ENCODE results near the gene MGAT5.

Gene MGAT5

DNA sequence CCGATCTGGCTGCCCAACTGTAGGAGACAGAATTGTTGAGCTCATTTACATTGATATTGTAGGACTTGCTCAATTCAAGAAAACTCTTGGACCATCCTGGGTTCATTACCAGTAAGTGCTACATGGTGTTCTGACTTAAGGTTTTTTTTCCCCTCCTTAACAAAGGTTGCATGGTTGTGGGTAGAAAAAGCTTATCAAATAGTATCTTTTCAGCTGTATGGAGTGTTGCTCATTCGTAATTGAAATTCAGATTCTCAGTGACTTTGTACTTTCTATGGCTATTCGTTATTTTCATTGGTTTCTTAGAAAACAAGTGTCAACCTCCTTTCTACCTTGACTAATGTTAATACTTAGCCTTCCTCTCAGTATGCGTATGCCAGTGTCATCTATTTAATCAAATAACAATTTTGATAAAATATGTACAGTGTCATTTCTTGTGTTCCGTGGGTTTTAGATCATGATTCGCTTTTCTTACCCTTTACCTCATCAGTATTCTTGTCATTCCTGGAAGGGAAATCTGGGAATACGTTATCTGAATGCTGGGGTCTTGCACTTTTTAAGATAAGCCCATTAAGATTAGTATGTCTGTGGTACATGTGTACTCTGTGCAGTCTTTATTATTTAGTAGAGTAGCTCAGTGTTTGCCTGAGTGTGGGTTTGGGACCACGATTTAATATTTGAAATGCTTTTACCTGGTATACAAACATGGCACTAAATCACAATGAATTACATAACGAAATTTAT lies 91.3 kb downstream of the MGAT5 start:
- DNase-seq, result no peak

DNA sequence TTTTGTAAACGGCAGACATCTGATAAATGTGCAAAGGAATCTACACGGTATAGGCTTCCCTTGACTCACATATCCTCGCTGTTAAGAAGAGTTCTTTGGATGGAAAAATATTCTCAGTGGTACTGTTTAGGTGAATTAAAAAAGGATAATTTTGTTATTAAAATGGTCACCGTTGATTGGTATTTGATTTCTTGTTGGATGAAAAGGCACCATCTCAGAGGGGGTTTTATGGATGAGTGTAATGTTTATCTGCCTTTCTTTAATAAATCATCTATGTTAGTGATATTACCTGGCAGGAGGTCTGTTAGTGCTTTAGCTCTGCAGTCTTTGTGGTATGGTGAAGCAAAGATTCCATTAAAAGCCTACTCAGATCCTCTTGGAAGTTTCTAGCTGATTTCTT lies 92.3 kb downstream of the MGAT5 start:
- DNase-seq, result no peak

DNA sequence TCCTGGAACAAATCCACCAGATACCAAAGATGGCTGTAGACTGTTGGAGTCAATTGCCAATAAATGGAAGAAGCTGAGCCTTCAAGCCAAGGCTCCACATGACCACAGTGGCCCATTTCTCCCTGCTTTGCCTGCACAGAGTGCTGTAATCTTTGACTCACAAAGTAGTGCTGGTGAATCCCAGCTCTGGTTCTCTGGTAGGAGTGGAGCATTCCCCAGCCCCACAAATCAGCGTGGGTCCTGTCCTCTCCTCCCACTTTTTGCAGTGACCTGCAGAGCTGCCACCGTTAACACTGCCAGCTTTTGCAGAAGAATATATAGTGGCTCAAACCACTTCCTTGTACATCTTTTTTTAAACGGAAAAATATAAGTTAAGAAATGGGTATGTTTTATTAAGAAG lies 93.9 kb downstream of the MGAT5 start:
- no peak for DNase-seq

DNA sequence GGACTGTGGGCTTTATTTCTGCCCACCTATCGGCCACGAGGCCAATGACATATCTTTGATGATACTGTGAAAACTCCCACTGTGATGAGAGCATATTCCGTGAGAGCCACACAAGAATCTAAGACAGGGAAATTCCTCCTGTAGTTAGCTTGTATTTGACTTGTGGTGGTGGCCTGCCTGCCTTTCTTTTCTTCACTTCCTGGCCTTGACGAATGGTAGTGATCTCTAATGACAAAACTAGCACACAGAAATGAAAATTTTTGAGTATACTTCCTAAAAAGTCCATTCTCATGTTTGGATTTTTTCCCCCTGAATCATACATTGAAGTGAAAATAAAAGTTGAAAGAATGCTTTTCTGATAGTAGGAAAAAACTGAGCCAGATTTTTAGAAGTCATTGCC lies 94.4 kb downstream of the MGAT5 start:
- peak; percentile 9 for DNase-seq

DNA sequence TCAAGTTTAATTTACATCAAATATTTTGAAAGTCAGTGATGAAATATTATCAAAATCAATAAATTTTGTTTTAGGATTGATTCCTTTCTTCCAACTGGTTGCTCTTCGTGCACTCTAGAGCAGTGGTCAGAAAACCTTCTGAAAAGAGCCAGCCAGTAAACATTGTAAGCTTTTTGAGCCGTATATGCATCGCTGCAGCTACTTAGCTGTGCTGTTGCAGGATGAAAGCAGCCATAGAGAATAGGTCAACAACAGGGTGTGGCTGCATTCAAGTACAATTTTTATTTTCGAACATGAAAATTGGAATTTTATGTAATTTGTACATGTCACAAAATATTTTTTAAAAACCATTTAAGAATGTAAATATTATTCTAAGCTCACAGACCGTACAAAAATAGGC lies 94.9 kb downstream of the MGAT5 start:
- DNase-seq, result no peak

DNA sequence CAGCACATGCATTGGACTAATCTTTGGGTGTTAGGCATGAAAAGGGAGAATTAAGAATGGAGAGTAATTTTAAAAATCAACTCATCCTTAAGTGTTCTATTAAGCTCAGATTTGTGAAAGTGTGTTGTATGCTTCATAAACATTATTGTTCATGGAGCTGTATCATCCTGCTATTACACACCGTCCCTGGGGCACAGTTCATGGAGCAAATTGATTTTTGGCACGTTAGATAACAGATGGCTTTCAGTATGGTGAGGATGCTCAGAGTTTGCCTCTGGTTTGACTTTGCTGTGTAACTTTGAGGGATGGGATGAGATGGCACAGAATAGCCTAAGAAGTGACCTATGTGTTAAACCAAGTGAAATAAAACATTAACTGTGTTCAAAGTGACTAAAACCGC lies 97.1 kb downstream of the MGAT5 start:
- no peak for DNase-seq

DNA sequence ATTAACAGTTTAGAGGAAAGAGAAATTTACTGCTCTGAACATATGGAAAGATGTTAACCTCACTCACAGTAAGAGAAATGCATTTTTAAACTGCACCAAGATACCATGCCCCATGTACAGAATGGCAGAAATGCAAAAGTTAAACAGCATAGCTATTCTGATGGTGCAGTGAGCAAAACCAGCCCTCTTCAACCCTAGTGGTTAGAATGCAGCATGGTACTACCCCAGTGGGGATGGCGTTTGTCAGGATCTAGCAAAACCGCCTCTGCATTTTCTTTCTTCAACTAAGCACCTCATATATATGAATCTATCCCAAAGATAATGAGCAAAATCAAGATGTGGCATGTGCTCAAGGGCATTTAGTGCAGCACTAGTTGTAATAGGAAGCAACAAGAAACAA lies 98.0 kb downstream of the MGAT5 start:
- no peak for DNase-seq

DNA sequence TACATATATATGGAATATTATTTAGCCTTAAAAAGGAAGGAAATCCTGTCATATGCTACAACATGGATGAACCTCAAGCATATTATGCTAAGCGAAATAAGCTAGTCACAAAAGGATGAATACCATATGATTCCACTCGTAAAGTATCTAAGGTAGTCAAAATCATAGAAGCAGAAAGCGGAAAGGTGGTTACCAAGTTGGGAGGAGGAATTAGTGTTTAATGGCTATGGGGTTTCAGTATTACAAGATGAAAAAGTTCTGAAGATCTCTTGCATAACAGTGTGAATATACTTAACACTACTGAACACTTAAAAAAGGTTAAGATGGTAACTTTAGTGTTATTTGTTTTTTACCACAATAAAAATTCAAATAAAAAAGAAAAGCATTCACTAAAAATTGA lies 99.0 kb downstream of the MGAT5 start:
- no peak for DNase-seq

DNA sequence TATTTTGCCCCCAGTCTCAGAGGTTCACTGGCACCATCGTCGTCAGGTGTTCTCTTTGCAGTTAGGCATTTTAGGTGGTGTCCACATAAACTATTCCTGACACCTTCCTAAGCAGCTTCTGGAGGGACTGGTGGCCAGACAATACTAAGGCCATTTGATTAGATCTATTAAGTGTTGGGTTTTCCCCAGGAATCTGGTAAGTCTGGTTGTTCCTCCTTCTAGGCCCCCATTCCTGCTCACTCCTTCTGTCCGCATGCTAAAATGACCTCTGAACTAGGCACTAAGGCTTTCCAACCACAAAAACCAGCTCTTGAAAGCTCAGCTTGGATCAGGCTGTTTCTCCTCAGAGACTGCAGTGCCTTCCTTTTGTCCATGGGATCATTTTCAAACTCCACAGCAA lies 100.7 kb downstream of the MGAT5 start:
- no peak for DNase-seq

DNA sequence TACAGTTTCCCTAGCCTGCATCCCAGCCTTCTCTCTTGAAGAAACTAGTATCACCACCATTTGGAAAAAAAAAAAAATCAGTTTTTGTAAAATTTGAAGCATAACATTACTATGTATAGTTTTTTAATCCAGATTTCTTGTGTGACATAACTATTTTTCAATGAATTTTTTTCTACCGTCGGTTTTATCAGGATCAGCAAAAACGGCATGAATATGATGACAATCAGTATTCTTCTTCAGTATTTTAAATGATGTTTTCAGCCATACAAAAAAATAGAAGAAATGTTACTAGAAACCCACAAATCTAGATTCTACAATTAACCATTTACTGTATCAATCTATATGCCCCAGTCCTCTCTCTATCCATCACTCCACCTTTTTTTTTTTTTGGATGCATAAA lies 103.9 kb downstream of the MGAT5 start:
- no peak for DNase-seq

DNA sequence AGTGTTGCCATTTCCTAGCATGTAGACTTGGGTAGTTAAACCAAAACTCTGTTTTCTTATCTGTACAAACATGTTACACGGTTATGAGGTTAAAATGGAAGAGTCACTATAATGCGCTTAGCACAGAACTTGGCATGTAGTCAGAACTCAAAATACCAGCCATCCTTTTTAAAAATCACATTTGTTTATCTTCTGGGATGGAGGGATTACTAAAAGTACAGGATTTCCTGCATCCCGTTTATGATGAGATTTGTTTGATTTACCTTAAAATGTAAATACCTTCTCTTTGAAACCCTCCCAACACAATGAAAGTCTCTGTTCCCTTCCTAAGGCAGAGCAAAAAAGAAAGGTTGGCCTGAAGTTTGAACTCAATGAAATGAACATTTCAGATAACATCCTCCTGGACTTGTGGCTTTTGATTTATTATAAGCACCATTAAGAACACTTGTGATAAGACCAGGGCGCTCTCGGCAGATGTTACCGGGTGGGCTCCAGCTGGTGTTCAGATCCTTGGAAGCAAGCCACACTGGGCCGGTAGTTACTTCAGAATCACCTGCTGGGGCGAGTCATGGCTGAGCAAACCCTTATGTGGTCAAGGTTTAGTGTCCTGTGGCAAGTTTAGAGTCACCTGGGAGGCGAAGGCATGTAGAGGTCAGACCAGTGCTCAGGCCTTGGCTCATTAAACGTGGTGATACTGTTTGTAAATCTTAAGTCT lies 105.7 kb downstream of the MGAT5 start:
- no peak for DNase-seq

DNA sequence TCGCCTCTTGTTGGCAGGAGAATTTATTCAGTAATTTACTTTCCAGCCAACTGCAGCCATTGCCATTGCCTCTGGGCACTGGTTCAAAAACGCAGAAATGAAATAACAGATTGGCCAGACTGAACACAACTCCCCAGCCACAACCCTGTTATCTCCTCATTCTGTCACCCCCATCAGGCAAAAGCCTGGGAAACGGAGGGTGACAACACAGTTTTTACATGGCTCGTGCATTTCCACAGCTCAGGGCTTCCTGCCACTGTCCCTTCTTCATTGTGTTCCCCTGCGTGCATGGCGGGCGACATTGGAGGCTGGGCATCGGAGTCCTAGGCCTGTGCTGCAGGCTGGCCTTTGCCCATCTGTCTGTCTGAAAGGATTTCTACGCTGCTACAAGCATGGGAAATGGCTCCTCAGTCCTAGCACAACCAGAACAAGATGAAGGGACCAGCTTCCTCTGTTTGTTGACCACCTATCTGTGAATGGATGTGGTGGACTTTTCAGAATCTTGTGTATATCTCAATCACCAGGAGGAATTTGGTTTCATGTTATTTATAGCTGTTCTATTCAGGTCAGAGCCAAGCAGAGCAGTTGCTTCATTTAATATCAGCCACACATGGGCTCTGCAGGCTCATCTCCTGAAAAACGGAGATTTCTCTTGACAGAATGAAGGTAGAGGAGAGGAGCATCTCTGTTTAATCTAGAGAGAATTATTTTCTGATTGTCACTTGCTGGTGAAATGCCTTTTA lies 107.0 kb downstream of the MGAT5 start:
- no peak for DNase-seq

DNA sequence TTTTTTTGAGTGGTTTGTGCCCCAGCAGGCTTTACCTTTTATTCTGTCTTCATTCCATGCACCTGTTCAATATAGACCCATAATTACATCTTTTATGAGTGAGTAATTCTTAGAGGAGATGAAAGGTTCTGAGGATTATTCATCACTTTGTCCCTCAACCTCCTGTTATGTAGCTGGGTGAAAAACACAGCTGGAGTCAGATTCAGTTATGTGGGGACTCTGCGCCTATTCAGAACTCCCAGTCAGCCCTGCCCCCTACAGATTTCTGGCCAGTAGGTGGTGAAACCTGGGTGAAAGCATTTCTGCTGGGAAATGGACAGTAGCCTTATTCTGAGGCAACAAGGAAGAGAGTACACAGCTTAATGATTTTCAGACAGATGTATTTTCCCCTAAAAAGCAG lies 107.8 kb downstream of the MGAT5 start:
- DNase-seq, result no peak

DNA sequence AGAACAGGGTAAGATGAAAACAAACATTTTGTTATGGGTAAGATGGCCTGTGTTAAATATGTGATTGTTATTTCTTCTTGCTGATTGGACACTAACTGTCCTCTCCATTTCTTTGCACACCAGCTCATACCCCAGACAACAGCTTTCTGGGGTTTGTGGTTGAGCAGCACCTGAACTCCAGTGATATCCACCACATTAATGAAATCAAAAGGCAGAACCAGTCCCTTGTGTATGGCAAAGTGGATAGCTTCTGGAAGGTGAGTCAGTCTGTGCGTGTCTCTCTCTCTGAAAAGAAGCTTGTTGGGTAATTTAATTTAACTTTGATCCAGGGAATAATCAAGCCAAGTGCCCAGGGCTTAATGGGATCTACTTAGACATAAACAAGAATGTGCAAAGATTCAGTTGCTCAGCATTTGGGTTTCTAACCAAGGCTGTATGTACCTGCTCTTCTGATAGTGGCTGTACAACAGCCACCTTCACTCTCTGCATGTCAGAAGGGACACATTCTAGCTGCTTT lies 108.3 kb downstream of the MGAT5 start:
- DNase-seq, result no peak

DNA sequence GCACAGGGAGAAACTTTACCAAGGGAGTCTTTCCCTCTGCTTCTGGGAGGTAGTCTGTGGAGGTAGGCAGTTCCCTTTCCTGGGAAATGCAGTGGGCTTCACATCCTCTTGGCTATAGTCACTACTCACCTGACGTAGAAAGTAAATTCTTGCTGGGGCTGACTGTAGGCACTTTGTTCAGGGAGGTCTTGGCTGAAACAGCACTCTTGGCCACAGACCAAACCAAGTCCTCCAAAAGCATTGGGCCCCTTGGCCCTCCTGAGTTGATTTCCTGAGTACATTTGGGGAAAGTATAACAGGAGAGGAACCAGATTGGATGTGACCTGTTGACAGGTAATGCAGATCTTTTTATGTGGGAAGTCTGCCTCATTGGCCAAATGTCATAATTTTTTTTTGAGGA lies 108.9 kb downstream of the MGAT5 start:
- DNase-seq, result no peak

DNA sequence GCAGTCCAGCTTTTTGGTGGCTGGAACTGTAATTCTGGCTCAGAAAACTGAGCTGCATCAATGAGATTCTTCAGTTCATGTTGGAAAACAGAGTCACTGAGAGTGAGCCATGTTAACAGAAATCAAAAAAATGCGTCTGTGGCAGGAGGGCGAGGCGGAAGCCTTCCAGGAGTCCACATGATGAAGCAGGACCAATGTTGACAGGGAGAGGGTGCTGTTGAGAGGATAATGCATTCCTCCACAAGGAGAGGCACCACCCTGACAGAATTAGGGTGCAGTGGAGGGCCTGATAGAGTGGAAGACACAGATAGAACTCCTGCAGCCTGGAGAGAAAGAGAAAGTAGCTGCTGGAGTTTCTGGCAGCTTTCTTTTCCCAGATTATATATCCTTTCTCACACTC lies 111.5 kb downstream of the MGAT5 start:
- no peak for DNase-seq

DNA sequence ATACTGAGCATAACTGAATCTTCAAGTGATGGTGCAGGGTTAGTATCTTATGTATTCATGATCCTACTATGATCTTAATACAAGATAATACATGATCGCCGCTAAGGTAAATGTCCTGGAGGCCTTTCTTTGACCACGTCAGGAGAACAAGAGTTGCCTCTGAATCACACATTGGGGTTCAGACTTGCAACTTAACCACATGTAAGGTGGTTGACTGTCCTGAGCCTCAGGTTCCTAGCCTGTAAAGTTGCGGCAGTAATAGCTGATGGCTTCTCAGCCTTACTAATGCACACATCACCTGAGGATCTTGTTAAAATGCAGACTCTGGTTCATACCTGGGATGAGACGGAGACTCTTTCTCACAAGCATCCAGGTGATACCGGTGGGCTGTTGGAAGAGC lies 112.5 kb downstream of the MGAT5 start:
- DNase-seq, result no peak

DNA sequence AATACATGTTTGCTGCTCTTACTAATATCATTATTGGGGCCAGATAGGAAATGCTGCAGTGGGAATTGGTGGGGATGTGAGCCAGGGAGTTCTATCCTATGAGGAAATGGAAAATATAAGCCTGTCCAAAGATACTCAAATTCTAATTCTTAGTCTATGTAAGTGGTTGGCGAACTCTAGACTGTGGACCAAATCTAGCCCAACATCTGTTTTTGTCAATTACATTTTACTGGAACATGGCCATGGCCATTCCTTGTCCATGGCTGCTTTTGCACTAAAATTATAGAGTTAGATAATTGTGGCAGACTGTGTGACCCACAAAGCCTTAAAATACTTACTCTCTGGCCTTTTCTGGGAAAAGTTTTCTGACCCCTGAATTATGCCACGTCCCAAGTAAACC lies 113.3 kb downstream of the MGAT5 start:
- DNase-seq, result no peak

DNA sequence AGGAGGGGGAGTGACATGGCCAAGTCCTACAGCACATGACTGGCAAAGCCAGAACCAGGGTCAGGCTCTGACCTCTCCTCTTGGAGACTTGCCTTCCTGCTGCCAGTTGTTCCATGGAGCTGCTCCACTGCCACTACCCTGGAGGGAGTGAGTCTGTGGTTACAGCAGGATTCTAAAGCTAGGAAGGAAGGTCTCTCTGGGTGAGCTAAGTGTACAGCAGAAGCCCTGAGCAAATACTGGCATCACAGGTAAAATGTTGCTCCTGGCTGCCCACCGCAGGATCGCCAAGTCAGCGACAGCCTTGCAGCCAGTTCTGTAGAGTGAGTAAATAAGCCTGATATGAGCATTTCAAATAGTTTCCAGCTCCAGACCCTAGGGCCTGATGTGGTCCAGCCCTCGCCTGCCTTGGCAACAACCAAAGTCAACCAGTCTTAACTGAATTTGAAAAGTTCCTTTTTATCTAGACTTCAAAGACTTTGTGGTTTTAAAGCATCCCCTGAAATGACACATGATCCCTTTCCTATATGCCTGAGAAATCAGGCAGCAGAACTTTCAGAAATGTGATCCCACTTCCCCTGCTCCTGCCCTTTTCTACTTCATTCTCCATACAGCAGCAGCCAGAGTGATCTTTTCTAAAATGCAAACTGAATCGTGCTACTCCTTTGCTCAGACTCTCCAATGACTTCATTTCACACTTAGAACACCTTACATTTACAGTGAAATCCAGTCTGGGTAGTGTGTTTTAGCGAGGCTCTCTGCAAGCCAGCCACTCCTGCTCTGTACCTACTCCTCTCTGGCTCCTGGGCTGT lies 114.3 kb downstream of the MGAT5 start:
- DNase-seq, result no peak

DNA sequence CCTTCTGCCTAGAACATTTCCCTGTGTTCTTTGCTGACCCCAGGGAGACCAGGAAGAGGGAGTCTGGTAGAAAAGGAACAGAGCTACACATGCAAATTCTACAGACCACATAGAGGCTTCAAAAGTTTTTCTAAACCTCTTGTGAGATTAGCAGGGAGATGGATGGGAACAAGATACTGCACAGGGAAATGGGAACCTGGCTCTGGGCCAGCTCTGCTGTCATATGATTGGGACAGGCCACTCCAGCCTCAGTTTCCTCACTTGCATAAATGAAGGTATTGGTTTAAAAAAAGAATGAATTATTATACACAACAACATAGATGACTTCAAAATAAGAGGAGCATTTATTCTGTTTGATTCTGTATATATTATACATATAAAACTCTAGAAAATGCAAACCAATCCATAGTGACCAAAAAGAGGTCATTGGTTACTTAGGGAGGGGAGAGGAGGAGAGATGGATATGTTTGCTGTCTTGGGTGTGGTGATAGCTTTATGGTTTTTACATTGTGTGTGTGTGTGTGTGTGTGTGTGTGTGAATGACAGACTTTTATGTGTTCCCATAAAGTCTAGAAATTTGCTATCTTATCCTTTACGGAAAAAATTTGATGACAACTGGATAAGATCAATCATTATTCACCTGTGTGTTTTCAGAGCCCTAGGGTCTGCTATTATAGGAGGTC lies 115.5 kb downstream of the MGAT5 start:
- DNase-seq, result no peak

DNA sequence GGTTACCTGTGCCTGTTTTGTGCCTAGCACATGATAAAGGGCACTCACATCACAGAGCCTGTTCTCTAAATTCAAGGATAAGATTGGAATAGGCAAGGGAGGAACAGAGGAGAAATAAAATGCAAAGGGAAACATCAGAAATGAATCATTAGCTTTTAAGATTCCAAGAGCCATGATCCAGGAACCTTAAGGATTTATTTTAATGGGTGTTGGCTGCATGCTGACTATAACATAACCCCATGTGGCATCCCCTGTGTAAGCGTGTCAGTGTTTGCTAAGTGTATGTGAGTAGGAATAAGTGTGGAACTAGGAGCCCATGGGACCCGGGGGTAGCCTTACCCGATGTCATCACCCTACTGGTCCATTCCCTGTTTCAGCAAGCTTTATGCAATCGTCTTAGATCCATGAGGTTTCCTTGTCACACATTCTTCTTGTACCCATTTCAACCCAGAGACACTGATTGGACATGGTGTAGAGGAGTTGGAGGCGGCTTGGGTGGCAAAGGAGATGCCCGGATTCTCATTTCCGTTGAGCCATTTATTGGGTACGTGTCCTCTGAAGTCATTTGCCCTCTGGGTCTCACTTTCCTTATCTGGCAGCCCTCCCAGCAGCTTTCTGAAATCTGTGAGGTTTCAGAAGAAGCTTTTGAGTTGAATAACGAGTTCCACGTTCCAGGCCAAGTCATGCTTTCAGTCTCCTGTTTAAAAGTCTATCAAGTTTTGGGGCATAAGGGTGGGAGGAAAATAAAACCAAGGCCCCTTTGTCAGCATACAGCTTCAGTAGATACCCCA lies 117.0 kb downstream of the MGAT5 start:
- DNase-seq, result no peak

DNA sequence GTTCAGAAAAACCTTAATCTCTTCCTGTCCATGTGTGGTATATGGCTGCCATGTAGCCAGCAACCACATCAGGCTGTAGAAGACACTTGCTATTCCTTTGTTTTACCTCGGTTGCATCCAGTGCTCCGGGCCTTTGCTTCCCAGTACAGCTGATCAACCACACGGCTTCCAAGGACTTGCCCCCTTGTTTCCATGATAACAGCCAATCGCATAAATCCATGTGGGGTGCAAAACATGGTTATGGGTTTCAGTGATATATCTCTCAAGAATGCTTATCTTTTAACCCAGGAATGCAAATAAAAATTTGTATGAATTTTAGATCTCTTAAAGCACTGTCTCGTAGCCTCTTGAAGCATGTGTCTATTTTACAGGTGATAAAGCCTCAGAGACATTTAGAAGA lies 118.3 kb downstream of the MGAT5 start:
- no peak for DNase-seq

Data from activated naive CD4-positive, alpha-beta T cell treated with Interleukin-2 at 50 U/mL for 16 hours (primary cell).